NT2/D1 (cell line): Measurements from ENCODE around the gene SLC39A6.

Source experiments
- SUZ12 ChIP-seq: IDR thresholded peaks from 2 replicates; pipeline ENCODE4 v1.6.1; 2011; ENCODE audit not compliant: insufficient read length, insufficient read depth; ENCODE audit errors: extremely low read depth
- YY1 ChIP-seq: IDR thresholded peaks from 2 replicates; pipeline ENCODE4 v1.6.1; 2011; ENCODE audit not compliant: insufficient read length, insufficient read depth
- ZNF274 ChIP-seq: IDR thresholded peaks from 2 replicates; pipeline ENCODE4 v1.6.1; 2011; ENCODE audit warnings: mild to moderate bottlenecking, low read depth, low read length

GRCh38 chr18:36066001-36066400 is 63.1 kb downstream of the SLC39A6 start:
- TF ChIP-seq SUZ12 (no peak), YY1 (no peak), ZNF274 (no peak)
